GM12878 (cell line): Measurements from ENCODE around the gene COX17. TPM values are rescaled to one million over a fixed set of nuclear protein-coding genes. Genes with fewer than 3 reads are reported as not detected.
A peak's percentile ranks its signal among the peaks of the same experiment; 100 is the strongest.

Source experiments
- ATAC-seq: fragments of 200-7000 bp; cut with Tn5 transposase; 3 replicates; pipeline ENCODE4 v1.9.1; 2020; ENCODE audit warnings: mild to moderate bottlenecking, moderate library complexity
- BruUV-seq: library from RNA; stranded (reverse); fragments of 400-500 nt; replicated peaks from 2 replicates; lab custom pipeline; 2021; lab: Mats Ljungman, UMichigan
- CTCF ChIA-PET: fragments of 300-600 bp; sonication (Branson Sonifier 250); formaldehyde crosslinking; extraction: SDS; loops from one replicate; lab custom pipeline; 2021; ENCODE audit warnings: inconsistent platforms; lab: Yijun Ruan, JAX
- POLR2A ChIA-PET: fragments of 350-600 bp; formaldehyde crosslinking; extraction: SDS; loops from one replicate; lab custom pipeline; 2021; ENCODE audit warnings: inconsistent platforms; lab: Charles Lee
- RAD21 ChIA-PET: fragments of 300-600 bp; sonication (Branson Sonifier 250); formaldehyde crosslinking; loops from one replicate; lab custom pipeline; 2023; ENCODE audit warnings: antibody characterized with exemption; ENCODE audit not compliant: unreplicated experiment; lab: Charles Lee
- SMC1A ChIA-PET: fragments of 300-600 bp; sonication (Branson Sonifier 250); formaldehyde crosslinking; loops from one replicate; lab custom pipeline; 2023; ENCODE audit not compliant: unreplicated experiment, uncharacterized antibody; lab: Charles Lee
- DNase-seq: peaks from one replicate; pipeline ENCODE4 v3.0.0-alpha.2; 2011; ENCODE audit warnings: low read depth, low spot score
- FAIRE-seq: peaks from 3 replicates; lab custom pipeline; 2011; peaks lifted over from hg19 to GRCh38; lab: Jason Lieb, UNC
- H2AFZ ChIP-seq: 2 replicates; pipeline ENCODE4 v1.6.0; 2011; ENCODE audit warnings: low read depth, low read length, control low read depth; ENCODE audit not compliant: control insufficient read depth
- H3K27ac ChIP-seq: 2 replicates; pipeline ENCODE4 v1.5.1; 2011; ENCODE audit warnings: control low read depth; ENCODE audit not compliant: control insufficient read depth, insufficient read depth
- H3K27me3 ChIP-seq, 2 experiments: replicated peaks in 1 of 2; 2 replicates each; pipeline versions ENCODE4 v1.6.0 to v1.6.1; 2011; ENCODE audit warnings: low read length in 1 of 2; ENCODE audit not compliant: control insufficient read depth in 2 of 2, insufficient read depth in 2 of 2
- H3K36me3 ChIP-seq, 2 experiments: 2 replicates each; pipeline ENCODE4 v1.5.1; 2011; ENCODE audit warnings: low read length in 1 of 2; ENCODE audit not compliant: control insufficient read depth in 2 of 2, insufficient read depth in 2 of 2
- H3K4me1 ChIP-seq: 2 replicates; pipeline ENCODE4 v1.6.1; 2011; ENCODE audit warnings: mild to moderate bottlenecking, low read length, moderate library complexity, mixed read lengths; ENCODE audit not compliant: control insufficient read depth, insufficient read depth
- H3K4me2 ChIP-seq: 2 replicates; pipeline ENCODE4 v1.6.0; 2011; ENCODE audit warnings: control low read depth; ENCODE audit not compliant: control insufficient read depth, insufficient read depth
- H3K4me3 ChIP-seq: fragments of 200-600 bp; sonication (generic); 2 replicates; pipeline ENCODE4 v1.5.1; 2016
- H3K79me2 ChIP-seq: 2 replicates; pipeline ENCODE4 v1.6.0; 2011; ENCODE audit warnings: low read length; ENCODE audit not compliant: control insufficient read depth, insufficient read depth
- H3K9ac ChIP-seq: 2 replicates; pipeline ENCODE4 v1.8.0; 2011; ENCODE audit warnings: low read length, control low read depth, mixed read lengths; ENCODE audit not compliant: control insufficient read depth, insufficient read depth
- H3K9me3 ChIP-seq: replicated peaks from 3 replicates; pipeline ENCODE4 v1.5.1; 2011; ENCODE audit warnings: mild to moderate bottlenecking, low read length; ENCODE audit not compliant: control insufficient read depth, insufficient read depth
- H4K20me1 ChIP-seq: 2 replicates; pipeline ENCODE4 v1.6.0; 2011; ENCODE audit not compliant: control insufficient read depth, insufficient read depth
- BRCA1 ChIP-seq: IDR thresholded peaks from 2 replicates; pipeline ENCODE4 v1.6.1; 2011; ENCODE audit warnings: low read depth, low read length, improper control_type of control experiment
- CTCF ChIP-seq, 3 experiments: IDR thresholded peaks in 2 of 3; conservative IDR thresholded peaks in 1 of 3; 2 replicates each; pipeline ENCODE4 v1.5.1; 2011; ENCODE audit warnings: low read depth in 3 of 3, low read length in 3 of 3, mild to moderate bottlenecking in 3 of 3, control low read depth in 2 of 3, moderate library complexity in 2 of 3, inconsistent platforms in 1 of 3, mixed read lengths in 1 of 3; ENCODE audit not compliant: control insufficient read depth in 2 of 3, insufficient read depth in 1 of 3; ENCODE audit errors: extremely low read depth in 1 of 3
- EED ChIP-seq: sonication (generic); IDR thresholded peaks from 2 replicates; pipeline ENCODE4 v1.6.1; 2016; ENCODE audit warnings: antibody characterized with exemption, low read depth
- MTA3 ChIP-seq: IDR thresholded peaks from 2 replicates; pipeline ENCODE4 v1.6.1; 2012; ENCODE audit warnings: low read length, inconsistent platforms, borderline replicate concordance
- RAD21 ChIP-seq: IDR thresholded peaks from 2 replicates; pipeline ENCODE4 v1.6.1; 2011; ENCODE audit warnings: mild to moderate bottlenecking, low read depth, low read length, moderate library complexity; ENCODE audit not compliant: insufficient read depth
- RBBP5 ChIP-seq: fragments of 200-600 bp; sonication (generic); conservative IDR thresholded peaks from 2 replicates; pipeline ENCODE4 v1.6.1; 2016
- STAT3 ChIP-seq: IDR thresholded peaks from 2 replicates; pipeline ENCODE4 v1.6.1; 2011; ENCODE audit warnings: low read depth, low read length, improper control_type of control experiment
- SUZ12 ChIP-seq: fragments of 200-600 bp; sonication (generic); IDR thresholded peaks from one replicate; pipeline ENCODE4 v1.6.1; 2018; ENCODE audit warnings: antibody characterized with exemption, mild to moderate bottlenecking; ENCODE audit not compliant: unreplicated experiment
- TCF7 ChIP-seq: IDR thresholded peaks from 2 replicates; pipeline ENCODE4 v1.6.1; 2014; ENCODE audit warnings: antibody characterized with exemption, borderline replicate concordance
- WGBS: methylation state at CpG from one replicate; pipeline ENCODE4 v1.1.6; 2016; ENCODE audit warnings: low lambda C conversion rate; ENCODE audit not compliant: insufficient replicate concordance, insufficient coverage; ENCODE audit errors: missing lambda C conversion rate; 5-methylcytosine and 5-hydroxymethylcytosine counted together
- in situ Hi-C: fragments of 300-500 bp; cut with MboI; formaldehyde crosslinking; loops from 9 replicates; pipeline ENCODE4 v1.14.3; 2018; ENCODE audit warnings: mixed read lengths
- intact Hi-C: fragments of 100-400 bp; cut with micrococcal nuclease; formaldehyde crosslinking; loops from one replicate; pipeline ENCODE4 v1.14.2; 2022; ENCODE audit not compliant: unreplicated experiment
- polyA plus RNA-seq, 11 experiments: library from polyadenylated mRNA; depleted of rRNA in 4 of 11; unstranded in 6 of 11; stranded (reverse) in 5 of 11; fragments of >200 nt; fragmentation: Nextera tagmentation in 4 of 11; fragmentation: Illumina TruSeq in 1 of 11; extraction: Ambion mirVana in 4 of 11; extraction: Trizol in 1 of 11; gene quantifications; 1 replicate in 1 of 11; 2 replicates in 10 of 11; pipeline versions ENCODE4 v1.2.1 to v1.2.3, GENCODE V29; 2011 to 2016; ENCODE audit warnings: inconsistent platforms in 2 of 11, missing spikeins in 2 of 11, low read depth in 1 of 11
- total RNA-seq, 4 experiments: library from RNA; depleted of rRNA in 3 of 4; stranded (reverse); fragments of >200 nt in 3 of 4; fragmentation: Illumina TruSeq in 1 of 4; extraction: Trizol in 1 of 4; gene quantifications; 2 replicates each; pipeline versions ENCODE4 v1.2.1 to v1.2.3, GENCODE V29; 2013 to 2021

Gene COX17
- total and polyA plus RNA-seq, 10 of the 15 experiments (the other 5 are each of a cell fraction or from before 2014, with no cell fraction given), result 111 to 717 (median 243) TPM

GRCh38 chr3:119636249-119636648 lies 41.0 kb downstream of the COX17 start:
- peak overlapping the region; percentile 45 for H3K27ac ChIP-seq
- ChIA-PET POLR2A (interaction anchor here (1.0 to 2.9 kb wide), 8 partner anchors 9 to 80 kb away, joined by 3 to 41 read pairs (median 3); no protein-coding TSS in a partner anchor), RAD21 (interaction anchor here (0.6 to 5.1 kb wide), 12 partner anchors 9 to 75 kb away, joined by 3 to 53 read pairs (median 8); no protein-coding TSS in a partner anchor), CTCF (interaction anchor here (0.7 to 3.6 kb wide), 9 partner anchors 9 to 86 kb away, joined by 3 to 43 read pairs (median 6); no protein-coding TSS in a partner anchor), SMC1A (interaction anchor here (1.1 to 5.0 kb wide), 9 partner anchors 9 to 76 kb away, joined by 3 to 87 read pairs (median 10); no protein-coding TSS in a partner anchor)
- H3K9ac ChIP-seq, result no peak overlapping the region
- no peak for FAIRE-seq
- H3K4me1 ChIP-seq, result peaks cover 34% of the 10 kb centered on the region
- no peaks in the 10 kb centered on the region for H3K9me3 ChIP-seq
- ATAC-seq, result no peak
- TF ChIP-seq SUZ12 (no peak), EED (0 out of 2 replicates have a peak, but pooled peaks have one; percentile 22)
- BruUV-seq, result no TSS peak
- H3K27me3 ChIP-seq, result no peaks in the 10 kb centered on the region
- H3K79me2 ChIP-seq, result no peaks in the 10 kb centered on the region
- 40% methylated on average over 1 of the region's 1 CpG for WGBS
- H2AFZ ChIP-seq, result peak overlapping the region; percentile 70
- H4K20me1 ChIP-seq, result no peaks in the 10 kb centered on the region
- peak overlapping the region; percentile 3; the same call in 1 of the 2 replicates for H3K4me2 ChIP-seq
- intact Hi-C loops (no loop called here), in situ Hi-C loops (no loop called here)
- no peaks in the 10 kb centered on the region for H3K36me3 ChIP-seq
- no peak for DNase-seq
- H3K4me3 ChIP-seq, result no peak overlapping the region

- Histone ChIP-seq H3K4me3 (no peak overlapping the region), H3K27me3 (no peaks in the 10 kb centered on the region), H3K4me2 (no peak overlapping the region), H2AFZ (no peak overlapping the region), H3K4me1 (peaks cover 34% of the 10 kb centered on the region), H3K36me3 (no peaks in the 10 kb centered on the region), H3K9me3 (no peaks in the 10 kb centered on the region), H3K79me2 (no peaks in the 10 kb centered on the region), H4K20me1 (no peaks in the 10 kb centered on the region), H3K9ac (no peak overlapping the region), H3K27ac (no peak overlapping the region)
- BruUV-seq, result no TSS peak
- no peak for ATAC-seq
- in situ Hi-C loops (no loop called here), intact Hi-C loops (no loop called here)
- CTCF ChIA-PET, result interaction anchor here (1.8 to 3.6 kb wide), 6 partner anchors 8 to 85 kb away, joined by 6 to 43 read pairs (median 12); no protein-coding TSS in a partner anchor
- TF ChIP-seq CTCF (IDR thresholded peaks at IDR 0.05 in 2 of 3, conservative IDR thresholded peaks at IDR 0.05 in 1 of 3; ENCODE audit: control insufficient read depth in 2 of 3, extremely low read depth in 1 of 3, insufficient read depth in 1 of 3, low read depth in 3 of 3, low read length in 3 of 3), result peak in 1 of 3 experiments; percentile 14; a peak in 1 of 6 replicates
- TF ChIP-seq BRCA1, result no peak
- TF ChIP-seq RBBP5, result no peak
- TF ChIP-seq STAT3, result no peak
- TF ChIP-seq RAD21, result 0 out of 2 replicates have a peak, but pooled peaks have one; percentile 22
- TF ChIP-seq TCF7, result no peak
- TF ChIP-seq MTA3, result no peak
- no peak for FAIRE-seq
- RAD21 ChIA-PET, result interaction anchor here (0.6 to 5.1 kb wide), 6 partner anchors 10 to 74 kb away, joined by 3 to 53 read pairs (median 16); no protein-coding TSS in a partner anchor
- SMC1A ChIA-PET, result interaction anchor here (1.5 to 5.0 kb wide), 5 partner anchors 9 to 44 kb away, joined by 6 to 87 read pairs (median 27); no protein-coding TSS in a partner anchor
- DNase-seq, result no peak
- 93% methylated on average over 10 of the region's 10 CpGs for WGBS
- POLR2A ChIA-PET, result interaction anchor here (1.0 to 2.9 kb wide), 5 partner anchors 8 to 56 kb away, joined by 3 to 41 read pairs (median 5); no protein-coding TSS in a partner anchor
Observed at GRCh38 chr3:119635719-119636118, 41.5 kb downstream of the COX17 start.
